GM12878 (cell line): ENCODE data around the gene ZC3H11A. TPM values are rescaled to one million over a fixed set of nuclear protein-coding genes. Genes with fewer than 3 reads are reported as not detected.

Experiments
- ATAC-seq: fragments of 200-7000 bp; cut with Tn5 transposase; 3 replicates; pipeline ENCODE4 v1.9.1; 2020; ENCODE audit warnings: mild to moderate bottlenecking, moderate library complexity
- BruUV-seq: library from RNA; stranded (reverse); fragments of 400-500 nt; replicated peaks from 2 replicates; lab custom pipeline; 2021; lab: Mats Ljungman, UMichigan
- CTCF ChIA-PET: fragments of 300-600 bp; sonication (Branson Sonifier 250); formaldehyde crosslinking; extraction: SDS; loops from one replicate; lab custom pipeline; 2021; ENCODE audit warnings: inconsistent platforms; lab: Yijun Ruan, JAX
- POLR2A ChIA-PET: fragments of 350-600 bp; formaldehyde crosslinking; extraction: SDS; loops from one replicate; lab custom pipeline; 2021; ENCODE audit warnings: inconsistent platforms; lab: Charles Lee
- RAD21 ChIA-PET: fragments of 300-600 bp; sonication (Branson Sonifier 250); formaldehyde crosslinking; loops from one replicate; lab custom pipeline; 2023; ENCODE audit warnings: antibody characterized with exemption; ENCODE audit not compliant: unreplicated experiment; lab: Charles Lee
- SMC1A ChIA-PET: fragments of 300-600 bp; sonication (Branson Sonifier 250); formaldehyde crosslinking; loops from one replicate; lab custom pipeline; 2023; ENCODE audit not compliant: unreplicated experiment, uncharacterized antibody; lab: Charles Lee
- DNase-seq: peaks from one replicate; pipeline ENCODE4 v3.0.0-alpha.2; 2011; ENCODE audit warnings: low read depth, low spot score
- FAIRE-seq: peaks from 3 replicates; lab custom pipeline; 2011; peaks lifted over from hg19 to GRCh38; lab: Jason Lieb, UNC
- H2AFZ ChIP-seq: 2 replicates; pipeline ENCODE4 v1.6.0; 2011; ENCODE audit warnings: low read depth, low read length, control low read depth; ENCODE audit not compliant: control insufficient read depth
- H3K27ac ChIP-seq: 2 replicates; pipeline ENCODE4 v1.5.1; 2011; ENCODE audit warnings: control low read depth; ENCODE audit not compliant: control insufficient read depth, insufficient read depth
- H3K27me3 ChIP-seq, 2 experiments: replicated peaks in 1 of 2; 2 replicates each; pipeline versions ENCODE4 v1.6.0 to v1.6.1; 2011; ENCODE audit warnings: low read length in 1 of 2; ENCODE audit not compliant: control insufficient read depth in 2 of 2, insufficient read depth in 2 of 2
- H3K36me3 ChIP-seq, 2 experiments: 2 replicates each; pipeline ENCODE4 v1.5.1; 2011; ENCODE audit warnings: low read length in 1 of 2; ENCODE audit not compliant: control insufficient read depth in 2 of 2, insufficient read depth in 2 of 2
- H3K4me1 ChIP-seq: 2 replicates; pipeline ENCODE4 v1.6.1; 2011; ENCODE audit warnings: mild to moderate bottlenecking, low read length, moderate library complexity, mixed read lengths; ENCODE audit not compliant: control insufficient read depth, insufficient read depth
- H3K4me2 ChIP-seq: 2 replicates; pipeline ENCODE4 v1.6.0; 2011; ENCODE audit warnings: control low read depth; ENCODE audit not compliant: control insufficient read depth, insufficient read depth
- H3K4me3 ChIP-seq: fragments of 200-600 bp; sonication (generic); 2 replicates; pipeline ENCODE4 v1.5.1; 2016
- H3K79me2 ChIP-seq: 2 replicates; pipeline ENCODE4 v1.6.0; 2011; ENCODE audit warnings: low read length; ENCODE audit not compliant: control insufficient read depth, insufficient read depth
- H3K9ac ChIP-seq: 2 replicates; pipeline ENCODE4 v1.8.0; 2011; ENCODE audit warnings: low read length, control low read depth, mixed read lengths; ENCODE audit not compliant: control insufficient read depth, insufficient read depth
- H3K9me3 ChIP-seq: replicated peaks from 3 replicates; pipeline ENCODE4 v1.5.1; 2011; ENCODE audit warnings: mild to moderate bottlenecking, low read length; ENCODE audit not compliant: control insufficient read depth, insufficient read depth
- H4K20me1 ChIP-seq: 2 replicates; pipeline ENCODE4 v1.6.0; 2011; ENCODE audit not compliant: control insufficient read depth, insufficient read depth
- E2F8 ChIP-seq: fragments of 450-650 bp; IDR thresholded peaks from 2 replicates; pipeline ENCODE4 v1.6.1; 2018; ENCODE audit warnings: mild to moderate bottlenecking, low read depth, moderate library complexity; ENCODE audit not compliant: partially characterized antibody
- ELK1 ChIP-seq: IDR thresholded peaks from 2 replicates; pipeline ENCODE4 v1.6.1; 2012; ENCODE audit warnings: low read depth, low read length, improper control_type of control experiment
- IRF3 ChIP-seq: fragments of 450-650 bp; IDR thresholded peaks from 2 replicates; pipeline ENCODE4 v1.6.1; 2014; ENCODE audit warnings: mild to moderate bottlenecking
- IRF5 ChIP-seq: fragments of 450-650 bp; IDR thresholded peaks from 2 replicates; pipeline ENCODE4 v1.6.1; 2017; ENCODE audit warnings: borderline replicate concordance
- KDM1A ChIP-seq: fragments of 200-600 bp; sonication (generic); IDR thresholded peaks from 2 replicates; pipeline ENCODE4 v1.6.1; 2016; ENCODE audit warnings: borderline replicate concordance
- POLR2A ChIP-seq: IDR thresholded peaks from 2 replicates; pipeline ENCODE4 v1.6.1; 2011; ENCODE audit warnings: low read depth, mild to moderate bottlenecking, low read length
- RB1 ChIP-seq: fragments of 450-650 bp; formaldehyde crosslinking; IDR thresholded peaks from 2 replicates; pipeline ENCODE4 v1.6.1; 2017; ENCODE audit warnings: mild to moderate bottlenecking, borderline replicate concordance
- STAT1 ChIP-seq: fragments of 450-650 bp; conservative IDR thresholded peaks from 2 replicates; pipeline ENCODE4 v1.6.1; 2014; ENCODE audit warnings: antibody characterized with exemption, mild to moderate bottlenecking
- SUZ12 ChIP-seq: fragments of 200-600 bp; sonication (generic); IDR thresholded peaks from one replicate; pipeline ENCODE4 v1.6.1; 2018; ENCODE audit warnings: antibody characterized with exemption, mild to moderate bottlenecking; ENCODE audit not compliant: unreplicated experiment
- TCF12 ChIP-seq: IDR thresholded peaks from 2 replicates; pipeline ENCODE4 v1.6.1; 2011; ENCODE audit warnings: low read depth, mild to moderate bottlenecking, low read length
- TCF7 ChIP-seq: IDR thresholded peaks from 2 replicates; pipeline ENCODE4 v1.6.1; 2014; ENCODE audit warnings: antibody characterized with exemption, borderline replicate concordance
- ZSCAN29 ChIP-seq: fragments of 450-650 bp; IDR thresholded peaks from 2 replicates; pipeline ENCODE4 v1.6.1; 2017; ENCODE audit warnings: mild to moderate bottlenecking, moderate library complexity
- WGBS: methylation state at CpG from one replicate; pipeline ENCODE4 v1.1.6; 2016; ENCODE audit warnings: low lambda C conversion rate; ENCODE audit not compliant: insufficient replicate concordance, insufficient coverage; ENCODE audit errors: missing lambda C conversion rate; 5-methylcytosine and 5-hydroxymethylcytosine counted together
- in situ Hi-C: fragments of 300-500 bp; cut with MboI; formaldehyde crosslinking; loops from 9 replicates; pipeline ENCODE4 v1.14.3; 2018; ENCODE audit warnings: mixed read lengths
- intact Hi-C: fragments of 100-400 bp; cut with micrococcal nuclease; formaldehyde crosslinking; loops from one replicate; pipeline ENCODE4 v1.14.2; 2022; ENCODE audit not compliant: unreplicated experiment
- polyA plus RNA-seq, 11 experiments: library from polyadenylated mRNA; depleted of rRNA in 4 of 11; unstranded in 6 of 11; stranded (reverse) in 5 of 11; fragments of >200 nt; fragmentation: Nextera tagmentation in 4 of 11; fragmentation: Illumina TruSeq in 1 of 11; extraction: Ambion mirVana in 4 of 11; extraction: Trizol in 1 of 11; gene quantifications; 1 replicate in 1 of 11; 2 replicates in 10 of 11; pipeline versions ENCODE4 v1.2.1 to v1.2.3, GENCODE V29; 2011 to 2016; ENCODE audit warnings: inconsistent platforms in 2 of 11, missing spikeins in 2 of 11, low read depth in 1 of 11
- total RNA-seq, 4 experiments: library from RNA; depleted of rRNA in 3 of 4; stranded (reverse); fragments of >200 nt in 3 of 4; fragmentation: Illumina TruSeq in 1 of 4; extraction: Trizol in 1 of 4; gene quantifications; 2 replicates each; pipeline versions ENCODE4 v1.2.1 to v1.2.3, GENCODE V29; 2013 to 2021

The ZC3H11A gene
- total and polyA plus RNA-seq, 10 of the 15 experiments (the other 5 are each of a cell fraction or from before 2014, with no cell fraction given) = 21.1 to 123 (median 60.8) TPM

- TF ChIP-seq ELK1 = 0 out of 2 replicates have a peak, but pooled peaks have one; percentile 25
- no peak for TF ChIP-seq IRF3
- TF ChIP-seq RB1 = 0 out of 2 replicates have a peak, but pooled peaks have one; percentile 37
- no peak for TF ChIP-seq KDM1A
- peak; percentile 74 for TF ChIP-seq POLR2A
- peak; percentile 49; the same call in 1 of the 2 replicates for TF ChIP-seq STAT1
- TF ChIP-seq, all 136 proteins: peak for 44
These were observed at the start of gene ZC3H11A, which contains the start of gene ZBED6 (continued) for GRCh38 chr1:203795441-203796235.

- in situ Hi-C loops = no loop called here
- POLR2A ChIA-PET = interaction anchor here (0.6 kb wide), 1 partner anchor 9 kb away, joined by 4 read pairs; no protein-coding TSS in a partner anchor
- TF ChIP-seq ZSCAN29 = no peak
- no peak for TF ChIP-seq IRF5
- TF ChIP-seq SUZ12 = no peak
- TF ChIP-seq TCF7 = no peak
- no peak for TF ChIP-seq TCF12
- no peak for TF ChIP-seq E2F8
These were observed 49.1 kb upstream of the ZC3H11A start for GRCh38 chr1:203746281-203746680.

More at GRCh38 chr1:203746281-203746680, 49.1 kb upstream of the ZC3H11A start:
- RAD21 ChIA-PET = no interaction called here
- ATAC-seq (no peak), DNase-seq (no peak), FAIRE-seq (no peak)
- Histone ChIP-seq H3K4me1 (peaks cover 12% of the 10 kb centered on the region), H3K9me3 (no peaks in the 10 kb centered on the region), H3K79me2 (no peaks in the 10 kb centered on the region), H3K4me3 (no peak overlapping the region), H3K9ac (no peak overlapping the region), H3K27me3 (no peaks in the 10 kb centered on the region), H3K27ac (no peak overlapping the region), H3K4me2 (no peak overlapping the region), H2AFZ (no peak overlapping the region), H3K36me3 (no peaks in the 10 kb centered on the region), H4K20me1 (no peaks in the 10 kb centered on the region)
- intact Hi-C loops = no loop called here
- CTCF ChIA-PET = no interaction called here
- no TSS peak for BruUV-seq
- SMC1A ChIA-PET = interaction anchor here (0.6 kb wide), 1 partner anchor 692 kb away, joined by 3 read pairs; no protein-coding TSS in a partner anchor
- WGBS = 95% methylated on average over 5 of the region's 6 CpGs
